Superior temporal gyrus (tissue), 1 donor: ENCODE data around the gene OR6S1.
A peak's percentile ranks its signal among the peaks of the same experiment; 100 is the strongest.
"Not testable (repeated sequence)": the region's sequence is repeated elsewhere in the genome, so short reads cannot be mapped to it uniquely, and the experiment has no call there.

Experiments used
- DNase-seq: peaks from one replicate; pipeline ENCODE4 v3.0.0-alpha.2; 2016; ENCODE audit errors: extremely low spot score

OR6S1 gene

GRCh38 chr14:20631023-20631879 is 10.2 kb downstream of the OR6S1 start:
- DNase-seq: peak; percentile 75

DNA sequence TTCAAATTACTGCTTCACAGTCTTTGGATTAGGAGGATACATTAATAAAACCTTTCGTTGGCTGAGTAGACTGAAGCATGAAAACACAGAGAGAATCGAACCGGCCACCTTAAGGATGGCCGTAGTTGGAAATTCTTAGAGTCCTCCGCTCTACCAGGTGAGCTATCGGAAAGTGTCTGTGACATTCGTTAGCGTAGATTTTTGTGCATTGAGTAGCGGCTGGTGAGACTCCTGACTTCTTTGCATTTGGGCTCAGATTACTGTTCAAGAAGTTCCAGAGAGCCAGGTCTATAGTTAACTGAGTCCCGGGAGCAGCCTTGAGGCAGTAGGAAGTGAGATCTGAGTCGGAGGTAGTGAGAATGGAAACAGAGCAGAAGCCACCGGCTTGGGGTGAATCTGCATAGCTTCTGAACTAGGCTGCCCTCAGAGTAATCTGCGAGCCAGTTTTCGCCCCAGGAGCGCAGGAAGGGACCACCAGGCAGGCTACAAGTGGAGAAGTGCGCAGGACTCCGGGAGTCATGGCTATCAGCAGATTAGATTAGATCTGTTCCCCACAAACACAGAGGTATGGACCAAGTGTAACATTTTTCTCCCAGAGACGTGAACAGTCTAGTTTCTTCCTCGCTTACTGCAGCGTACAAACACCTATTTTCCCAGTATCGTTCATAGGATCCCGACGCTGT is 11.0 kb downstream of the OR6S1 start:
- DNase-seq: peak; percentile 28

GRCh38 chr14:20628063-20628854 is 13.2 kb downstream of the OR6S1 start:
- no peak for DNase-seq

DNA sequence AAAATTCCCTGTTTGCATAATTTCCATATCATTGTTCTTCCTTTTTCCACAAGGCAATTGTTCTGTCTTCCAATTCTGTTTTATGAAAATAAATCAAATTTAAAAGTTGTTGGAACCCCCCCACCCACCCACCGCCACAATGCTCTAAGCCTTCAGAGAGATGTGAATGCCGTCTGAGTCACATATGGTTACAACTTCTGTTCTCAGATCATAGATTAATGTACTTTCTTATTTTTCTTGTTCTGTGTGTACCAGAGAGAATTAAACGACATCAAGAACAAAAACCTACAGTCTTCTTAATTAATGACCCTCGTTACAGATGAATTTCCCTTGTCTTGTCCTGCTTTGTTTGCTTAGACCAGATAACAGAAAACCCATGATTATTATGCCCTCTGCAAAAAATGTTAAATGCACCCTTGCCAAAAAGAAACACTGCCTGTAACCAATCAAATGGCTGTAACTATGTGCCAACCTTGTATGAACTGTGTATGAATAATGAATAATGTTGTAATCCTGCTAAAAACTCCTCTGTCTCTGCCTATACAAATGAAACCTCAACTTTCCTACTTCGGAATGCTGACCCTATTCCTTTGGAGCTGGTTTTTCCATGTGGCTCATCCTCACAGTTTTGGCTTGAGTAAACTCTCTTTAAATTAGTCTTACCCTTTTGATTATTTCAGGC is 14.0 kb downstream of the OR6S1 start:
- no peak for DNase-seq

DNA sequence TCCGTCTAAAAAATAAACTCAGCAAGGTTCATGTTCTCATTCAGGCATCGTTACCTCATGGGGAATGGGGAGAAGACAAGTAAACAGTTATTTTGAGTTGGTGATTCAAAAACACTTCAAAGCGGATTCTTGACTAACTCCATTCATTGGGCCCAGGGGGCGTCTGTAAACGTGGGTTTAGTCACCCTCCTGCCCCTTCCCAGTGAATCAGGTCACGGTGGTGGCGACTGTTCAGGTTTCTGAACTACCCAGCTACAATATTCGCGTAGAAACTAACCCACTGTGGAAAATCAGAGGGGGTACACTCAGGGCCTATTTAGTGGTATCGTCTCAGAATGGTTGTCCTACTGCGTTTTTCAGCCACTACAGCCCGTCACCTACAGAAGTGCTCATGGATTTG is 15.2 kb downstream of the OR6S1 start:
- no peak for DNase-seq

DNA sequence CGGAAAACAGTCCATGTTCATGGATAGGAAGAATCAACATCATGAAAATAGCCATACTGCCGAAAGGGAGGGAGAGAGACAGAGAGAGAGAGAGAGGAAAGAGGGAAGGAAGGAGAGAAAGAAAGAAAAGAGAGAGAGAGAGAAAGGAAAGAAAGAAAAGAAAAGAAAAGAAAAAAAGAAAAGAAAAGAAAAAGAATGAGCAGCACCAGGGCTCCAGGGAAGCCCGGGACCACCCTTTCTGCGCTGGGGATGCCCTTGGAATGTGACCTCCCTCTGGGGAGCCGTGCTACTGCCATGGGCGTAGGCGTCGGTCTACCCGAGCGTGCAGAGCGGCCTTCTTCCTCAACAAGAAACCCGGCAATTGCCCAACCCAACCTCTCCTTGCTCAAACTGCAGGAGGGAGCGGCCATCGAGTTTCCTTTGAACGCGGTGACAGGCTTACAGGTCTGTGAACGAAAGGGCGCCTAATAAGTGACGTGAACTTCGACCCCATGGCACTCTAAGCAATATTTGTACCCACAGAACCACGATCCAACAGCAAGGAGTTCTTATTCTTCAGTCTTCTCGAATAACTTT is 16.9 kb downstream of the OR6S1 start:
- DNase-seq: no peak

DNA sequence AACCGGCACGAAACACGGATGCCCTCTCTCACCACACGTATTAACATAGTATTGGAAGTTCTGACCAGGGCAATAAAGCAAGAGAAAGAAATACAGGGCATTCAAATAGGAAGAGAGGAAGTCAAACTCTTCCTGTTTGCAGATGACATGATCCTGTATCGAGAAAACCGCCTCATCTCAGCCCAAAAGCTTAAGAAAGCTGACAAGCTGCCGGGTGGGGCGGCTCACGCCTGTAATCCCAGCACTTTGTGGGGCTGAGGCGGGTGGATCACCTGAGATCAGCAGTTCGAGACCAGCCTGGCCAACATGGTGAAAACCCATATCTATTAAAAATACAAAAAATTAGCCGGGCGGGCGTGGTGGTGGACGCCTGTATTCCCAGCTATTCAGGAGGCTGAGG is 17.7 kb downstream of the OR6S1 start:
- DNase-seq: no peak

DNA sequence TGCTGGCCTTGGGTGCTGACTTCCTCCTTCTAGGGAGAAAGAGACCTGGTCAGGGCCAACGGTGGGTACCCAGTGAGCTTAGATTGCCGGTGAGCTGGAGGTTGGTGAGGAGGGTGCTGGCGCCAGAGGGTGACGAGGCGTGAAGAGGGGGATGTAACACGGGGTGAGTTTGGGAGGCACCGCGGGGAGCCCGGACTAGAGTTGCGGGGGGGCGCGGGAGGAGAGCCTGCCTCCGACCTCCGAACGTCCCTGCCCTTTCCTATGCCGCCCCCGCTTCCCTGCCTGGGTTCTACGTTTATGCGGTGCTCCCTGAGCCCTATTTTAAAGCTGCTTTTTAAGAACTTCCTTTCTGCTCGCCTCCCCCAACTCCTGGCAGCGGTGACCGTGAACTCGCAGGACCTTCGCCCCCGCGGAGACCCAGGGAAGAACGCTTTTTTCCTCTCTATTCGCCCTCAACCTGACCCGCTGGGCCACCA is 18.6 kb downstream of the OR6S1 start:
- no peak for DNase-seq

- DNase-seq: no peak
Observed at GRCh38 chr14:20620798-20621478, 20.6 kb downstream of the OR6S1 start.

DNA sequence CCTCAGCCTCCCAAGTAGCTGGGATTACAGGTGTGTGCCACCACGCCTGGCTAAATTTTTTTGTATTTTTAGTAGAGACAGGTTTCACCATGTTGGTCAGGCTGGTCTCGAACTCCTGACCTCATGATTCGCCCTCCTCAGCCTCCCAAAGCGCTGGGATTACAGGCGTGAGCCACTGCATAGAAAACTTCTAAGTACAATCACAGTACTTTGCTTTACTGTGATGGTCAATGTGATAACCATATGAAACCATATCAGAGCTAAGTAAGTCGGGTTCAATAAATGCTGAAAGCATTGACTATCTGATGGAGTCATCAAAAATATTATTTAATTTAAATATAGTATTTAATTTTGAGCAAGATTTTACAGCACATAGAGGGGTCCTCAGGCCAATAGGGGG is 21.8 kb downstream of the OR6S1 start:
- not testable (repeated sequence) for DNase-seq

- no peak for DNase-seq
Observed at GRCh38 chr14:20618271-20618749, 23.2 kb downstream of the OR6S1 start.

DNA sequence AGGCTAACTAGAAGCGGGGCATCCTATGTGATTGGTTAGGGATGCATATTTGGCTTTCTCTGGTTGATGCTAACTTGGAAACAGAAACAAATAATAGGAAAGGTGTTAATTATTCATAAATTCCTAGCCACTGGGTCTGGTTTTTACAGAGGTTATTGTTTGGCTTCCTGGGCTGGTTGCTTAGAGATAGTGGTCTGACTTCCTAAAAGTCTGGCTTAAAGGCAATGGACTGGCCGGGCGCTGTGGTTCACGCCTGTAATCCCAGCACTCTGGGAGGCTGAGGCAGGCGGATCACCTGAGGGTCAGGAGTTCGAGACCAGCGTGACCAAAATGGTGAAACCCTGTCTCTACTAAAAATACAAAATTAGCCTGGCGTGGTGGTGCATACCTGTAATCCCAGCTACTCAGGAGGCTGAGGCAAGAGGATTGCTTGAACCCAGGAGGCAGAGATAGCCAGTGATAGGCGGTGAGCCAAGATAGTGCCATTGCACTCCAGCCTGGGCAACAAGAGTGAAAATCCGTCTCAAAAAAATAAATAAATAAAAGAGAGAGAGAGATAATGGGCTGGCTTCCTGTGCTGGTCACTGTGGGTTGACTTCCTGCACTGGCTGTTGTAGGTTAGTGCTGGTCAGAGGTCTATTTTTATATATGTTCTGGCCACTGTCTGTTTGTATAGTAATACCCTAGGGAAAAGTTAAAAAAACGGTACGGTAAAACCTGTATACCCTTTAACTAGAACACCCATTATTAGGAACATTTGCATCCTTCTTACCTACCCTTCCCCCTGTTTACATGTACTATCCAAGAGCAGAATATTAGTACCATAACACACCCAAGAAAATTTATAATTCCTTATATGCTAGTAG is 24.1 kb downstream of the OR6S1 start:
- DNase-seq: no peak

- DNase-seq: no peak
Observed at GRCh38 chr14:20615996-20616395, 25.5 kb downstream of the OR6S1 start.

DNA sequence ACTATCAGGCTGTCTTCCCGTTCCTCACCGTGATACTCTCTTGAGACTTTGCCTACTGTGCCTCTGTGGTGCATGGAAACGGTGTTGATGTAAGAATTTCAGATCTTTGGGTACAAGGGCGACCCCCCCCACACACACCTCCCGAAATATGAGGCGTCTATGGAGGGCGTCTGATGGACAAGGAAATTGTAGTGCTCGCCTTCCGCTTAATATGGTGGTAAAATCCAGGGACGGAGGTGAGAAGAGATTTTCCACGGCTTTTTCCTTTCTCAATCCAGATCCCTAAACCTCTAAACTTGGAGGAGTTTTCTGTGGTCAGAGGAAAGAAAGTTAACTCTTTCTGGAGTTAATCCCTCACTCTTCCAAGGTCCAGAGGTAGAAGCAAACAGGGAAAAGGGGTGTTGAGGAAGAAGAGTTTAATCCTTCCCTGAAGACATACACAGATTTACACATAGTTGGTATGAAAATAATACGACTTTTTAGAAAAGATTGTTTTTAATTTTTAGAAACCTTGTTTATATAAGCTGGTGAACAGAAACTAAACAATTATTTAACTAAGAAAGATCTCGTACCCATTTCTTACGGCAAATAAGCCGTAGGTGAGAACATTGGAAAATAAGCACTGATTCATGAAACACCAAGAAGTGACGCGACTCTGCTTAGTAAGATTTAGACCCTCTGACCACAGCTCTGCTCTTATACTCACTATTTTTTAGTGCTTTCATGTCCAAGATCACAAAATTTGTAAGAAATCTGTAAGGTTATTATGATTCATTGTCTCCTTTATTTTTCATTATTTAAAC is 27.3 kb downstream of the OR6S1 start:
- DNase-seq: no peak

DNA sequence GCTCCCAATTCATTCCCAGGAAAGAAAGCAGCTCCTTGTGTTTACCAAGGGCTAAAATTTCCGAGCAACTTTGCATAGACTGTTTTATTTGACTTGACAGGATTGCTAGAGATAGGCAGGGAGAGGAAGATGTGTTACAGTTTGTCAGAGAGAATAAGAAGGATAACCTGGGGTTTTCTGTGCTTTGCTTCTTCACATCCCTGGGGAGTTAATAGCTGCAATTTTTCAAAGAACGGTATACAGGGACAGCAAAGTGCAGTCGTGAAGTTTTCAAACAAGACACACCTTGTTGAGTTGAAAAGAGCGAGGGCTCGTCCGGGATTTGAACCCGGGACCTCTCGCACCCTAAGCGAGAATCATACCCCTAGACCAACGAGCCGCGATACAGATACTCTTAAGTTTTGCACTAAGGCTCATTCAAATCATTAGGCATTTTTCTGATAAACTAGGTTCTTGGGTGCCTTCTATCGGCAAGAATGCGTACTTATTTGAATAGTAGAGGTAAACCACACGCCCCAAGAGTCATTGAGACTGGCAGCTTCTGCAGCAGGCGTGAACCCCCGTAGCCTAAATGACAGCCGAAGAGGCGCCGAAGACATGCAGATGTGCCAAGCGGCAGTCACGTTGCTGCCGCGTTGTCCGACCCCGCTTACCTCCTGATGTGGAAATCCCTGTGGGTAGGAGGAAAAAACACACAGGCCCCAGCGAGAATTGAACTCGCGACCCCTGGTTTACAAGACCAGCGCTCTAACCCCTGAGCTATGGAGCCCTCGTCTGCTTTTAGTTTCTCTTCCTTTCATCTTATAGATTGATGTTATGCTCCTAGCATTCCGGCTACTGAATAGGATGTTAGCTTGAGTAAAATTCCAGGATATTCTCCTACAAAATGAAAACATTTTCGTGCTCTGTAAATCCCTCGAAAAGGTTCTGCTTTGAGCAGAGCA is 28.1 kb downstream of the OR6S1 start:
- peak; percentile 95 for DNase-seq

DNA sequence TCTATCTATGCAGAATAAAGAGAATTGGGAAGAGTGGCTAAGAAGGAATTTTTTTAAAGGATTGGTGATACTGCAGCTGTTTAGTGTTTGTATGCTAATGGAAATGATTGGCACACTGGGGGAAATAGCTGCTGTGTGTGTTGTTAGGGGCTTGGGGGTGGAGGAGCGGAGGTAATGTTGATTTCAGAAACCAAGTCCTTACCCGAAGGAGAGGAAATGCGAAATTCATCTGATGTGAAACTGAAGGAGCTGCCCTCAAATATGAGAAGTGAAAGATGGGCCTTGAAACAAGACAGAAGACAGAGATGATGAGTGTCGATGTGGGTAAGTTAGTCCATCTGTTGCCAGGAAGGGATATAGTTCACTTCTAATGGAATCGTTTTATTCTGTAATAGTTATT is 29.1 kb downstream of the OR6S1 start:
- DNase-seq: no peak

DNA sequence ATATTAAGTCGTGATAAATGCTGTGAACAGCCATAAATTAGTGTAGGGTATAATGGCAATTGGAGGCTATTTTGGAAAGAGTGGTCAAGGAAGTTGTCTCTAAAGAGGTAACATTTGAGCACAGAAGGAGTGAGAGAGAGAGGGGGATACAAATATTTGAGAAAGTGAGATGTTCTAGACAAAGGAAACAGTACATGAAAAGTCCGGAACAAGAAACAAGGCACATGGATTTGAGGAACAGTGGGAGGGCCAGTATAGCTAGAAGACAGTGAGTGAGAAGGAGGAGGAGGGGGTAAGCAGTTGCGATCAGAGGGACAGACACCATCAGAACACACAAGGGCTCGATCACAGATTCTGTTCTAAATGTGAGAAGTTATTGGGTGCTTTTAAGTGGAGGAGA is 30.2 kb downstream of the OR6S1 start:
- no peak for DNase-seq
